ENCODE data around the gene COL23A1. TPM values are rescaled to one million over a fixed set of nuclear protein-coding genes. Genes with fewer than 3 reads are reported as not detected.

The COL23A1 gene
- polyA plus RNA-seq, 1 donor (not counting 4 experiments of a cell fraction or from before 2014, with no cell fraction given), result not detected

- no peaks in the 10 kb centered on the region for H3K79me2 ChIP-seq (ENCODE audit: control insufficient read depth, insufficient read depth, low read length)
- H3K4me3 ChIP-seq (ENCODE audit: control insufficient read depth in 2 of 3, extremely low read depth in 1 of 3, insufficient read depth in 2 of 3, low read depth in 1 of 3, low read length in 3 of 3), result no peak overlapping the region
- no peaks in the 10 kb centered on the region for H3K9me1 ChIP-seq (ENCODE audit: control insufficient read depth, extremely low read depth, insufficient read depth, low read length)
- no peaks in the 10 kb centered on the region for H3K9me3 ChIP-seq (ENCODE audit: control insufficient read depth, low read depth, low read length)
- no peak overlapping the region for H3K4me2 ChIP-seq (ENCODE audit: control insufficient read depth, extremely low read depth, insufficient read depth, low read depth, low read length)
- H3K9ac ChIP-seq (ENCODE audit: control insufficient read depth, extremely low read depth, insufficient read depth, low read length), result no peak overlapping the region
- H2AFZ ChIP-seq (ENCODE audit: control insufficient read depth, low read length), result no peak overlapping the region
- H3K36me3 ChIP-seq (ENCODE audit: control insufficient read depth in 2 of 2, extremely low read depth in 1 of 2, insufficient read depth in 2 of 2, low read length in 2 of 2), result no peaks in the 10 kb centered on the region
- no peak overlapping the region for H3K27ac ChIP-seq (ENCODE audit: control insufficient read depth, insufficient read depth, low read length)
- FAIRE-seq (no peak), DNase-seq (ENCODE audit: low read depth, low spot score) (no peak)
- dilution Hi-C loops (cut with MboI; ENCODE audit: extremely low pct_ligation_motif_present, low sequenced_read_pairs), result no loop called here
- no peaks in the 10 kb centered on the region for H3K4me1 ChIP-seq (ENCODE audit: control insufficient read depth, extremely low read depth, insufficient read depth, low read length)
- H4K20me1 ChIP-seq (ENCODE audit: control insufficient read depth, extremely low read depth, insufficient read depth, low read length), result no peaks in the 10 kb centered on the region
- H3K27me3 ChIP-seq (ENCODE audit: control insufficient read depth, extremely low read depth, insufficient read depth, low read length), result no peaks in the 10 kb centered on the region
- TF ChIP-seq EZH2 (IDR thresholded peaks at IDR 0.05; ENCODE audit: low read length), result no peak
- TF ChIP-seq CTCF (optimal IDR thresholded peaks at IDR 0.05 in 1 of 3, IDR thresholded peaks at IDR 0.05 in 1 of 3, conservative IDR thresholded peaks at IDR 0.05 in 1 of 3; ENCODE audit: extremely low read depth in 1 of 3, insufficient read depth in 2 of 3, low read length in 3 of 3), result no peak
These were observed 119.5 kb downstream of the COL23A1 start for GRCh38 chr5:178470760-178471025.

GRCh38 chr5:178469975-178470759 lies 120.0 kb downstream of the COL23A1 start:
- Histone ChIP-seq H3K4me1 (ENCODE audit: control insufficient read depth, extremely low read depth, insufficient read depth, low read length) (no peaks in the 10 kb centered on the region), H3K79me2 (ENCODE audit: control insufficient read depth, insufficient read depth, low read length) (no peaks in the 10 kb centered on the region), H3K27ac (ENCODE audit: control insufficient read depth, insufficient read depth, low read length) (no peak overlapping the region), H3K9ac (ENCODE audit: control insufficient read depth, extremely low read depth, insufficient read depth, low read length) (no peak overlapping the region), H3K4me2 (ENCODE audit: control insufficient read depth, extremely low read depth, insufficient read depth, low read depth, low read length) (no peak overlapping the region), H3K9me3 (ENCODE audit: control insufficient read depth, low read depth, low read length) (no peaks in the 10 kb centered on the region), H4K20me1 (ENCODE audit: control insufficient read depth, extremely low read depth, insufficient read depth, low read length) (no peaks in the 10 kb centered on the region), H3K4me3 (ENCODE audit: control insufficient read depth in 2 of 3, extremely low read depth in 1 of 3, insufficient read depth in 2 of 3, low read depth in 1 of 3, low read length in 3 of 3) (no peak overlapping the region), H3K9me1 (ENCODE audit: control insufficient read depth, extremely low read depth, insufficient read depth, low read length) (no peaks in the 10 kb centered on the region), H2AFZ (ENCODE audit: control insufficient read depth, low read length) (no peak overlapping the region), H3K27me3 (ENCODE audit: control insufficient read depth, extremely low read depth, insufficient read depth, low read length) (no peaks in the 10 kb centered on the region), H3K36me3 (ENCODE audit: control insufficient read depth in 2 of 2, extremely low read depth in 1 of 2, insufficient read depth in 2 of 2, low read length in 2 of 2) (no peaks in the 10 kb centered on the region)
- dilution Hi-C loops (cut with MboI; ENCODE audit: extremely low pct_ligation_motif_present, low sequenced_read_pairs), result no loop called here
- DNase-seq (ENCODE audit: low read depth, low spot score), result no peak
- no peak for FAIRE-seq
- no peak for TF ChIP-seq CTCF (optimal IDR thresholded peaks at IDR 0.05 in 1 of 3, IDR thresholded peaks at IDR 0.05 in 1 of 3, conservative IDR thresholded peaks at IDR 0.05 in 1 of 3; ENCODE audit: extremely low read depth in 1 of 3, insufficient read depth in 2 of 3, low read length in 3 of 3)
- TF ChIP-seq EZH2 (IDR thresholded peaks at IDR 0.05; ENCODE audit: low read length), result no peak
